Stimulated activated CD4-positive, alpha-beta T cell treated with anti-CD3 and anti-CD28 coated beads, TNF-alpha, amount 100 ng/mL, for 24 hours (primary cell): ENCODE data around the gene PDZD2.
"Not testable (repeated sequence)": the region's sequence is repeated elsewhere in the genome, so short reads cannot be mapped to it uniquely, and the experiment has no call there.

Experiments used
- DNase-seq, 3 experiments: peaks; one replicate each; pipeline ENCODE4 v3.0.0-alpha.2; 2020; ENCODE audit warnings: low read depth in 3 of 3

The PDZD2 gene

DNA sequence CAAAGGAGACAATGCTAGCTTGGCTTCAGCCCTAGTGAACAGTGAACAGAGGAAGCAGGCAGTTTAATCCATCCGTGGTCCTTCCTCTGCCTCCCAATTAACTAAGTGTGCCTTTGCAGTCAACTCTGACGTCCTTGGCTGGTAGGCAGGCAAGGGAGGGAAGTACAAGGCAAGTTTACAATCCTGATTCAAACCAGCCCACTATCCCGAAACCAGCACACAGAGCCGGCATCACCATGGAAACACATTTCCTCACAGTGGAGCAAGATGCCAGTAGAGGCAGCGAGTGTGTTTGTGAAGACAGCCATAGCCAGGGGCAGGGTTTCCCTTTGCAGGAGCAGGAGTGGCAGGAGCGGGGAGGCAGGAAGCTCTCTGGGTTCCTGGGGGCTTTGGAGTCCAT lies 461.3 kb downstream of the PDZD2 start:
- no peak for DNase-seq

DNA sequence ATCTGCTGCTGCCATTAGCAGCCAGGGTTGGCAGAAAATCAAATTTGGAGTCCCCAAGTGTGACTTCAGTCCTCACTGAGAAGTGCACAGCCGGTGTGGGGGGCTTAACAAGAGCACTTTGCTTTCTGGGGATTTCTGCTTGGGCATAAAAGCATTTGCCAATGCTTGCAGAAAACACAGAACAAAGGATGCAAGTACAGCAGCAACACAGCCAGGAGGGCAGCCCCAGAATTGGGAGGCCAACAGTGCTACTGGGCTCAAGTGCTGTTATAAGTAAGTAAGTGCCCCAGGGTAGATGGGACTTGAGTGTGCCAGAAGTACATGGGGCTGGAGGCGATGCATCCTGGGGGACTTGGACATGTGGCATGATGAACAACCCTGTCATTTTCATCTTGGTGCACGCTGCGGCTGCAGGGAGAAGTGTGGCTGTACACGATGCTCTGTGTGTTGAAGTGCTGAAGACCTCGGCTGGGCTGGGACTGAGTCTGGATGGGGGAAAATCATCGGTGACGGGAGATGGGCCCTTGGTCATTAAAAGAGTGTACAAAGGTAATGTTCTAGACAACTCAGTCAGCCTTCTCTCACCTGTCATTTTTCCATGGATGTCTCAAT lies 461.9 kb downstream of the PDZD2 start:
- DNase-seq, result no peak

- DNase-seq, result no peak
Measured at GRCh38 chr5:32102254-32102986, 463.5 kb downstream of the PDZD2 start.

GRCh38 chr5:32103521-32103920 lies 464.6 kb downstream of the PDZD2 start:
- DNase-seq, result no peak

DNA sequence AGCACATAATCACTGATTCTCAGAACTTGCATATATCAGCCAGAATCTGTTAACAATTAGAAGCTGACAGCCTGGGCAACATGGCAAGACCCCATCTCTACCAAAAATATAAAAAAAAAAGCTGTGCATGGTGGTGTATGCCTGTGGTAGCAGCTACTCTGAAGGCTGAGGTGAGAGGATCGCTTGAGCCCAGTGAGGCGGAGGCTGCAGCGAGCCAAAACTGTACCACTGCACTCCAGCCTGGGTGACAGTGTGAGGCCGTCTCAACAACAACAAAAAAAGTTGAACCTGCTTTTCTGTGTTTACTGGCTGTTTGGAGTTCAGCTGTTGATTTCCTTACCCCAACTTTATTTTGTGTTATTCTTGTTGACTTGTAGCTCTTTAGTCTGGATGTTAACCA lies 468.4 kb downstream of the PDZD2 start:
- DNase-seq, result no peak

DNA sequence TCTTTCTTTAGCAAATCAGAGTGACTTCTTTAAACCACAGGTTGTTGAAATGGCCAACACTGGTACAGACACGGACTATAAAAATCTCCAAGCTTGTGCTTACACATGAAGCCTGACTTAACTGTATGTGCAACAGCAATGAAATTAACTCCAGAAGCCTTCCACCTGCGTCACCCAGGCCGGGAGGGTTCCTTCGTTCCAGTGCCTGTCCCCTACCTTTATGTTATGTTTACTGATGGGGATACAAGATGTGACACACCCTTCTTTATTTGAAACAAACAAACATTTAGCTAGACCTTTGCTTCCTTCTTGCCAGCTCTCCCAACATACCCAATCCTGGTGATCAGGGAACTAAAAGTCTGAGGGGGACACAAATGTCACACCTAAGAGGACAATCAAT lies 469.2 kb downstream of the PDZD2 start:
- DNase-seq, result no peak

- DNase-seq, result no peak
Measured at GRCh38 chr5:32109236-32109635, 470.3 kb downstream of the PDZD2 start.

GRCh38 chr5:32110111-32110696 lies 471.3 kb downstream of the PDZD2 start:
- no peak for DNase-seq

GRCh38 chr5:32115985-32116384 lies 477.1 kb downstream of the PDZD2 start:
- DNase-seq, result no peak

GRCh38 chr5:32116574-32117313 lies 477.8 kb downstream of the PDZD2 start:
- no peak for DNase-seq

GRCh38 chr5:32118922-32119321 lies 480.0 kb downstream of the PDZD2 start:
- not testable (repeated sequence) for DNase-seq

DNA sequence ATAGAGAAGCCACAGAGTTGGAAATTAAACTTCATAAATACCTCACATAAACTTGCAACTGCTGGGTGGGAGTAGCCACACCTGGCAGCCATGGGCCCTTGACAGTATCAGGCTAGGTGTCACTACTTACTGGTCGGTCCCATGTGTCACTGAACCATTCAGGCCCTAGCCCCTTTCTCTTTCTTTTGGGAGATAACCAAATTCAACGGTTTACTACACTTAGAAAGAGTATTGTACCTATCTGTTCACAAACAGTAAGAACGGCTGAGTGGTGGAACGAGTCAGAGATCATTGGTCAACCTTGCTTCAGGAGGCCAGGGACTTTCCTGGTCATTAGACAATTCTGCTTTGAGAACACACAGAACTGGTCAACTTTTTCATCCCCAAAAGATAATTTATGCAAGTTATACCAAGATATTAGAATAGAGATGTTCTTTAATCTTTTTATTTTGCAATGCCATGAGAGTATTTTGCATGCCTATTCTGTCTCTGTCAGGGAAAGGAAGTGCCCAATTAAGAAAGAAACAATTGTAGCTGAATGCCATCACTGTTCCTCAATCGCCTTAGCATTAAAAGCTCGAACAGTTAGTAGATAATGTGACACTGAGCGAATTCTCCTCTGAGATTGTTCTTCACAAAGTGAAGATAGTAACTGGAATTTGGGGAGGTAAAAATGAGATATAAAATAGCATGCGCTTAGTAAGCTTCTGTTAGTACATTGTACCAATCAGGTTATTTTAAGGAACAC lies 484.3 kb downstream of the PDZD2 start:
- no peak for DNase-seq

DNA sequence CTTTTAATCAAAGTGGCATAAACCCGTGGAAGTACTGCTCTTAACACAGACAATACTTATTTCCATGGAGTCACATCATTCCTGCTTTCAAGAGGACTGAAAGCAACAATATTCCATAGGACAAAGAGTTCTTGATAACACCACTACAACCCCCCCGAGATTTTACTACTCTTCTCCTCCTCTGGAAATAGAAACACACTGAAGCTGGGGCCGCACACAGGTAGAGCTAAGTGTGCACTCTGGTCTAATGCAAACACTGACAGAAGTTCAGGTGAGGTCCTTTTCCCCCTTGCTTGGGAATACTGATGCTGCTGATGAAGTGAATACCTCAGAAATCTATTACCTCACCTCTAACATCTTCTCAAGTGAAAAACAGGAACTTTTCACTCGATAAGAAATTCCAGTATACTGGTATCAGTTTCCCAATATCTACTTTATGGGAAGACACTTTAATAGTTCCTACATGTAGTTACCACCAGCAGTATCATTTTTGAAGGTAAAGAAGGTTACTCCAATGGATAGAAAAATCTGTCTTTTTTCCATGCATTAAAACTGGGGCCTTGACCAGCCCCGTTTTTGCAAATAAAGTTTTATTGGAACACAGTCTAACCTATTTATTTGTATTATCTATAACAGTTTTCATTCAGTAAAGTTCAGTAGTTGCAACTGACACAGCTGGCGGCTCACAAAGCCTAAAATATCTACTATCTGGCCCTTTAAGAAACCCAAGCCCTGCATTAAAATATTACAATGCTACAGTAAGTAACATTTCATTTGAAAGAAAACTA lies 485.2 kb downstream of the PDZD2 start:
- no peak for DNase-seq

DNA sequence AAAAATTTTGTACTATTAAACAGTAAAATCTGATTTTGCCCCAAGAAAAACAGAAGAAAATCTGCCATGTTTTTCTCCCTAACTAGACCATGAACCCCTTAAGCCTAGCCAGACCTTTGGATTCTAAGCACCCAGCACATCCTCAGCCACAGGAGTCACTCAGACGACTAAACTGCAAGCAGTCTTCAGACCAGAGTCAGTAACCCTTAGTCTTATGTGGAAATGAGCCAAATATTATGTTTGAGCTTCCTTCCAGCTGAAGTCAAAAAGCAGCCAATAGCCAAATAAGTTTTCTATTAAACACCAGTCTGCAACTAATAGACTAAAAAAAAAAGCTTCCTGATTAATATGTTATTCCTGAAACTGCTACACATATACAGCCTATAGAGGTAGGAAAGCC lies 487.8 kb downstream of the PDZD2 start:
- no peak for DNase-seq

DNA sequence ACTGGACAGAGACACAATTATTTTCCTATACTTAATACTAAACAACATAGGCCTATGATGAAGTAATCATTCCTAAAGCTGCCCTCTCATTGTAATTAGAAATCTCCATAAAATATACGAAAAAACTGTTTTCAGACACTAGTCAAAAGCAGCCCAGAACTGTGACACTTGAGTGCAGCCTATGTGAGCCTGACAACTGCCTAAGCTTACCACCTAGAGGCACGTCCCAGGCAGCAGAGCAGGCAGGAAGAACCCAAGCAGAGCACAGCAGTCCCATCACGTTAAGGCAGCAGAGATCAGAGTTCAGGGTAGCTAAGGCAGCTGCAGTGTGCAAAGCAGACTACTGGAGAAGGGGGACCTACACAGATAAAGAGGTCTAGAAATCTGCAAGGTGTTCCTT lies 488.8 kb downstream of the PDZD2 start:
- no peak for DNase-seq

DNA sequence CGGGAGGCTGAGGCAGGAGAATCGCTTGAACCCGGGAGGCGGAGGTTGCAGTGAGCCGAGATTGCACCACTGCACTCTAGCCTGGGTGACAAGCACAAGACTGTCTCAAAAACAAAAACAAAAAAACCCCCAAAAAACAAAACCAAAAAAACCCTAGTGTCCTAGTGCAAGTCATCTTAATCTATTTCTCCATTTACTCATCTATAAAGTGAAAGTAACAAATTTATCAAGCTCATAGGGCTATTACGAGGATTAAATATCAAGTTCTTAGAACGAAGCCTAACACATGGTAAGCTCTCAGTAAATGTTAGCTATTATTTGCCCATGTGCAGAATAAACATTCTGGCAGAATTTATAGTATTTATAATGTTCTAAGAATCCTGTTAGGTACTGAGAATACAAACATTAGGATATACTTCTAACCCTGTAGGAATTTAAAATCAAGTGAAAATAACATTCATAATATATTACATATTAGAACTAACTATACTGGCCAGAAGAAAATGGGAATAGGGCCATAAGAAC lies 490.2 kb downstream of the PDZD2 start:
- DNase-seq, result no peak

- DNase-seq, result no peak
Measured at GRCh38 chr5:32130865-32131264, 491.9 kb downstream of the PDZD2 start.

- DNase-seq, result no peak
Measured at GRCh38 chr5:32131604-32132003, 492.7 kb downstream of the PDZD2 start.

- DNase-seq, result no peak
Measured at GRCh38 chr5:32132757-32133156, 493.8 kb downstream of the PDZD2 start.

GRCh38 chr5:32135086-32135485 lies 496.2 kb downstream of the PDZD2 start:
- DNase-seq, result no peak

- DNase-seq, result no peak
Measured at GRCh38 chr5:32136342-32136741, 497.4 kb downstream of the PDZD2 start.
